H1 (cell line): ENCODE measurements around the gene ACY1. TPM values are rescaled to one million over a fixed set of nuclear protein-coding genes. Genes with fewer than 3 reads are reported as not detected.
A peak's percentile ranks its signal among the peaks of the same experiment; 100 is the strongest.

ENCODE experiments used
- ASH2L ChIP-seq: fragments of 200-600, 300-600 bp; sonication (generic); IDR thresholded peaks from one replicate; pipeline ENCODE4 v1.7.1; 2017; ENCODE audit warnings: low read length
- CHD1 ChIP-seq: IDR thresholded peaks from 2 replicates; pipeline ENCODE4 v1.6.1; 2012; ENCODE audit warnings: low read depth, low read length, improper control_type of control experiment
- CHD2 ChIP-seq: IDR thresholded peaks from 2 replicates; pipeline ENCODE4 v1.6.1; 2012; ENCODE audit warnings: low read length, improper control_type of control experiment
- CHD7 ChIP-seq: fragments of 300-600 bp; sonication (generic); IDR thresholded peaks from 2 replicates; pipeline ENCODE4 v1.7.1; 2012; ENCODE audit warnings: low read length, moderate library complexity, mild to moderate bottlenecking, inconsistent platforms; ENCODE audit not compliant: insufficient replicate concordance
- EZH2 ChIP-seq: fragments of 200-600 bp; sonication (generic); IDR thresholded peaks from 2 replicates; pipeline ENCODE4 v1.7.1; 2012; ENCODE audit warnings: low read depth, mild to moderate bottlenecking, moderate library complexity, low read length, inconsistent platforms; ENCODE audit not compliant: severe bottlenecking
- FOSL1 ChIP-seq: IDR thresholded peaks from 2 replicates; pipeline ENCODE4 v1.6.1; 2011; ENCODE audit warnings: mild to moderate bottlenecking, low read depth, low read length, moderate library complexity; ENCODE audit not compliant: insufficient read depth
- MAFK ChIP-seq: IDR thresholded peaks from 2 replicates; pipeline ENCODE4 v1.6.1; 2012; ENCODE audit warnings: low read depth, mild to moderate bottlenecking, improper control_type of control experiment, low read length
- RXRA ChIP-seq: IDR thresholded peaks from 2 replicates; pipeline ENCODE4 v1.6.1; 2011; ENCODE audit warnings: low read depth, mild to moderate bottlenecking, low read length, moderate library complexity; ENCODE audit not compliant: insufficient read depth
- SP1 ChIP-seq: IDR thresholded peaks from 2 replicates; pipeline ENCODE4 v1.6.1; 2011; ENCODE audit warnings: low read depth, low read length
- YY1 ChIP-seq: IDR thresholded peaks from 2 replicates; pipeline ENCODE4 v1.6.1; 2011; ENCODE audit warnings: low read depth, mild to moderate bottlenecking, low read length
- ZNF274 ChIP-seq: IDR thresholded peaks from 2 replicates; pipeline ENCODE4 v1.7.0; 2012; ENCODE audit warnings: low read length, borderline replicate concordance; ENCODE audit errors: extremely low read depth
- polyA plus RNA-seq, 7 experiments: library from polyadenylated mRNA; depleted of rRNA in 3 of 7; stranded (reverse) in 5 of 7; unstranded in 2 of 7; fragments of >200 nt in 5 of 7; fragments of 200-250 nt in 2 of 7; gene quantifications; 1 replicate in 5 of 7; 2 replicates in 1 of 7; 4 replicates in 1 of 7; pipeline versions ENCODE4 v1.2.1 to v1.2.3, GENCODE V29; 2011 to 2013; ENCODE audit warnings: missing spikeins in 2 of 7, mixed read lengths in 2 of 7
- total RNA-seq: library from RNA; stranded (reverse); fragmentation: NEBNext Ultra II Directional; extraction: Animal tissue kit (Norgen Biotek cat#: 25700); gene quantifications from 2 replicates; pipeline ENCODE4 v1.2.1, GENCODE V29; 2021

ACY1 gene
- total and polyA plus RNA-seq, 2 of the 8 experiments (the other 6 are each of a cell fraction or from before 2014, with no cell fraction given): 48.3 to 113 TPM

- TF ChIP-seq MAFK: no peak
- TF ChIP-seq SP1: no peak
- no peak for TF ChIP-seq CHD2
- peak; percentile 61; the same call in 1 of the 2 replicates for TF ChIP-seq YY1
- no peak for TF ChIP-seq ASH2L
- no peak for TF ChIP-seq ZNF274
- peak; percentile 51 for TF ChIP-seq EZH2
- TF ChIP-seq CHD1: no peak
- TF ChIP-seq RXRA: no peak
- TF ChIP-seq FOSL1: no peak
- no peak for TF ChIP-seq CHD7
Observed at GRCh38 chr3:51955175-51955892, 28.0 kb upstream of the ACY1 start, which contains the start of gene GPR62 (continued).
